NCI-H524 treated with DMSO at 0.1 percent for 48 hours (cell line): ENCODE measurements around the gene MYMK.
A peak's percentile ranks its signal among the peaks of the same experiment; 100 is the strongest.

Experiments used
- DNase-seq: peaks from one replicate; lab custom pipeline; 2025; lab: John Stamatoyannopoulos, UW

MYMK gene

GRCh38 chr9:133558191-133559126 is 33.7 kb upstream of the MYMK start:
- peak; percentile 78 for DNase-seq

GRCh38 chr9:133557581-133557980 is 32.8 kb upstream of the MYMK start:
- DNase-seq: no peak

- no peak for DNase-seq
These were observed 31.6 kb upstream of the MYMK start for GRCh38 chr9:133556354-133556753.

DNA sequence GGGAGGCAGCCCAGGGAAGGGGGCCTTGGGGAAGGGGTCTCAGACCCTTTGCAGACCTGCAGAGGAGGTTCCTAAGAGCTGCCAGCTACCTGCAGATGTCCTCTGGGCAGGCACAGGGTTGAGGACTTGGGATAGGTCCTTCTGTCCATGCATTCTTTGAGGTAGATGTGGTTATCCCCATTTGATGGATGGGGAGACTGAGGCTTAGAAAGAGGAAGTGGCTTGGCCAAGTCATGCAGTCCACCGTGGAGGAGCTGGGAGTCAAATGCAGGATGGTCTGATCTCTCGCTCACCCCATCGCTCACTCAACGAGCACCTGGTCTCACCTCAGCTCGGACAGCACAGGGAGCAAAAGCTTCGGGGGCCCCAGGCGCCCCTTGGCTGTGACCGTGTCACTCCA is 30.0 kb upstream of the MYMK start:
- DNase-seq: no peak

GRCh38 chr9:133553973-133554713 is 29.4 kb upstream of the MYMK start:
- no peak for DNase-seq

DNA sequence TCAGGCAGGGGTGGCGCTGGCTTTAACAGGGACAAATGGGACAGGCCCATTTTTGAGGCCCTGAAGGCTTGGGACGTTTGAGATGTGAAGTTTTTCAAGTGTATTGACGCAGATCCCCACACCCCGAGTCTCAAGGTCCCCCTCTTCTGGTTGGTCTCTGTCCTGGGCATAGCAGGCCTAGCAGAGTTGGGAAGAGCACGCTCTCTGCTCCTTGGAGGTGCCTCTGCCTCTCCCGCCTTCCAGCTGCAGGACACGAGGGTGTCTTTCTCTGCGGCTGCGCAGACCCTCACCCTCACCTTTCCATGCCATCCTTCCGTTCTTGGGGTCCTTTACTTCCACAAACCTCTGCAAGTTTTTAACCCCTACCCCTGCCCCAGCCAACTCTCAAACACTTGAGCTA is 28.4 kb upstream of the MYMK start:
- DNase-seq: no peak

DNA sequence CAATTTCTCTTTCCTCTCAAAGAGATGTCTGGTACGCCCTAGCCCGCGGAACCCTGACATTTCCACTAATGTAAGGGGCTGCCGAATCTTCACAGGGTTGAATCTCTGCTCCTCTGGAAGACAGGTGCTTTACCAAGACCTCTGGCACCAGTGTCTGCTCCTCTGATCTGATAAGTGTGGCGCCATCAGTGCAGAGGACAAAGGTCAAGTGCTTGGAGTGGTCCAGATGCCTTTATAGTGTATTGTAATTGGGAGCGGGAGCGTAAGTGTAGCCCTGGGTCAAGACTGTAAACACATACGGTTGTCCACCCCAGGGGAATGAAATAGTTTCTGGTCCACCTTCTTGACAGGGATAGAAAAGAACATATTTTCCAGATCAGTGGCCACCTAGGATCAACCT is 27.5 kb upstream of the MYMK start:
- DNase-seq: no peak

DNA sequence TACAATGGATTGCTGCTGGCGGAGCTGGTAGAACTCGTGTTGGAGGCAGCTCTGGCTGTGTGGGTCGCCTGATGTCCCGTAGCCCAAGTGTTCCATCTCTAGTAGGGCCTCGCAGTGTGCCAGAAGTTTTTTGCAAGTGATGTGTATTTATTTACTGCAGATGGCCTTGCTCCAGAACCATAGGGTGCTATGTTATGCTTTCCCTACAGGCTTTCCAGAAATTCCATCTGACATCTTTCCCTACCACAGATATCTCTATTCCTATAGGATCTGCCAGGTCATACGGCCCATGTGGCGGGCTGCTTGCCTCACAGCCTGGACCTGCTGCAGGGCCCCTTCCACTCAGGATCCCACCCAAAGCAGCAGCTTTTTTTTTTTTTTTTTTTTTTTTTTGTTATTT is 26.7 kb upstream of the MYMK start:
- DNase-seq: no peak

DNA sequence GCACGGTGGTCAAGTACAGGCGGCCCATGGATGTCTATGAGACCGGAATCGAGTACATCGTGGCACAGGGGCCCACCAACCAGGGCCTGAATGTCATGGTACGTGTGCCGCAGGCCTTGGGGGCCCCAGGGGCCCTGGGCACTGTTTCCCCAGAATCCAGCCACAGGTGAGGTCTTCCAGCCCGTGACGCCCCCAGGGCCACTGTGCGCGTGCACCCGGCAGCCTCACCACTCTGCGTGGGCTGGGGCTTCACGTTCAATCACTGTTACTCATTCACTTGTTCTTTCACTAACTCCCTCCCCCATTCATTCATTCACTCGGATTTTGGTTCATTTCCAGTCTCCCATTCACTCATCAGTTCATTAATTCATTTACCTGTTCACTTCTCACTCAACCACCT is 22.4 kb upstream of the MYMK start:
- DNase-seq: no peak

DNA sequence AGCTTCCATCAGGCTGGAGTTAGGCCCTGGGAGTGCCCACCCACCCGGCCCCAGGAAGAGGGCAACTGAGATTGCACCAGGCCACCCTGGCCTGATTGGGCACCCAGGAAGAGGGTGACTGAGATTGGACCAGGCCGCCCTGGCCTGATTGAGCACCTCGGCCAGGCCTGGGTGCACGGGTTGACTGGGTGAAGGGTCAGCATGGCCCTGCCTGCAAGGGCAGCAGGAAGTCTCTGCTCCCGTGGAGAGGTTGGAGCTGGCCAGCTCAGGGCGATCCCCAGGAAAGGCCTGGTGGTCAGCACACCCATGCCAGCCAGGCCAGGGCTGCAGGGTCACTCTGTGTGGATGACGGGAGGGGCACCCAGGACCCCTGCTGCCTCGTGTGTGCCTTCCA is 21.5 kb upstream of the MYMK start:
- no peak for DNase-seq

- no peak for DNase-seq
These were observed 20.9 kb upstream of the MYMK start for GRCh38 chr9:133545494-133546286.

- DNase-seq: no peak
These were observed 19.2 kb upstream of the MYMK start for GRCh38 chr9:133543772-133544467.

DNA sequence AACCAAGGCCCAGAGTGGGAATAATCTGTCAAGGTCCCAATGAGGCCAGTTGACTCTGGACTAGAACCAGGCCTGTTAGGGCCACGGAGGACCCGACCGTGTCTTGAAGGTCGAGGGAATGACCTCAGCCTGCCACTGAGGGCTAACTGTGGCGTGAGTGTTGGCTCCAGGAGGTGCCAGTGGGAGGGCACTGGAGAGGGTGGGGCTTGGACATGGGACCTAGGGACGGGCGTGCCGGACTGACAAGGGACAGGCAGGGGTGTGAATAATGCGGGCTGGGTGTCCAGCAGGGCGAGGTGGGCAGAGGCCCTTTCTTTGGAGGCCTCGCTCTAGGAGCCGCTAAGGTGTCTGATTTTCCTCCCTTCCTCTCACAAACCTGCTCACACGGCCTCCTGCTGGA is 17.2 kb upstream of the MYMK start:
- no peak for DNase-seq

DNA sequence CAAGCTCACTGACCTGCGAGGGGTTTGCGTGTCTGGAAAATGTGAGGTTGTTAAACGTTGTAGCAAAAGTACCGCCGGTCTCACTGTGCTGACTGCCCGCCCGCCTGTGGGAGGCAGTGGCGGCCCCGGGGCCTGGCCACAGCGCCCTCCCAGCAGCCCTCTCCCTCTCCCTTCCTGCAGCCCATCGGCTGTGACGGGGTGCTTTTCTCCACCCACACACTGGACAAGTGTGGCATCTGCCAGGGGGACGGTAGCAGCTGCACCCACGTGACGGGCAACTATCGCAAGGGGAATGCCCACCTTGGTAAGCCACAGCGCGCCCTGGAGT is 15.9 kb upstream of the MYMK start:
- no peak for DNase-seq

GRCh38 chr9:133539991-133540697 is 15.4 kb upstream of the MYMK start:
- no peak for DNase-seq

- no peak for DNase-seq
These were observed 14.4 kb upstream of the MYMK start for GRCh38 chr9:133538851-133539833.

- DNase-seq: no peak
These were observed 13.4 kb upstream of the MYMK start for GRCh38 chr9:133538176-133538575.

DNA sequence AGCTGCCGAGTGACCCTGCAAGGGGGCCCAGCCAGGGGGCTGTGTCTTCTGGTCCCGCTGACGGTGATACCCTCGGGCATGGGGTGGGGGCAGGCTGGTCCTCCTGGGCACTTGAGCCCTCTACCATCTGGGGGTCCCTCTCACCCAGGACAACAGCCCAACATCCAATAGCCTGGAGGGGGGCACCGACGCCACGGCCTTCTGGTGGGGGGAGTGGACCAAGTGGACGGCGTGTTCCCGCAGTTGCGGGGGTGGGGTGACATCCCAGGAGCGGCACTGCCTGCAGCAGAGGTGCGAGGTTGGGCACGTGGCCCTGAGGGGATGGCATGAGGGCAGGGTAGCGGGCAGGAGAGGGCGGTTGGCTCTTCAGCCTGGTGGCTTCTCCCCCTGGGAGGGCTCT is 12.5 kb upstream of the MYMK start:
- DNase-seq: no peak

DNA sequence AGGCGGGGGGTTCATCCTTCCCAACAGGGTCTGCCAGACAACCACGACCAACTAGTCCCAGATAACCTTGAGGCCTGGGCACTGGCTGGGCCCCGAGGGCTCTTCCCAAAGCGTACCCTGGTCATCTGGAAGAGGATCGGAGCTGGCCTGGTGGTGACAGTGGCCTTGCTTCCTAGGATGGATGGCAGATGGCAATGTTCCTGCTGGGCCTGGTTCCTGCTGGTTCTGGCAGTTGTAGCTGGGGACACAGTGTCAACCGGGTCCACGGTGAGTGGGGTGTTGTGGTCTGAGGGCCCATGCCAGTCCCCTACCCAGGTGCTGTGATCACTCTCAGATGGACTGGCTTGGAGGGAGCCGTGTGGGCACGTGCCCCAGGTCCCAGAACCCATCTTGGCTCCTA is 11.8 kb upstream of the MYMK start:
- no peak for DNase-seq

DNA sequence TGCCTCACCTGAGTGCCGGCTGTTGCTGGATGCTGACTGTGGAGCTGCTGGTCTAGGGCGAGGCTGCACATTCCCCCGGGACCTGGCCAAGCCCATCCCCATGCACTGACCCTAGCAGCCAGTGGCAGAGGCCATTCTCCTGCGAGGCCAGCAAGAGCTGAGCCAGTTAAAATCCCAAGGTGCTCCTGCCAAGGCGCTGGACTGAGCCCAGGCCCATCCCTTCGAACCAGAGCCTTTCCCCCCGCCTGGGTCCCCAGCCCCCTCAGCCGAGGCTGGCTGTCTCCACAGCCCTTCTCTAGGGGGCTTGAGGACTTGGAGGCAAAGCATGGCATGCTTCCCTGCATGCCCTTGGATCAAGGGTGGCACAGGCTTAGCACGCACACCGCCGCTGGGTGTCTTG is 11.3 kb upstream of the MYMK start:
- DNase-seq: no peak
